ENCODE results near the gene INHBA. TPM values are rescaled to one million over a fixed set of nuclear protein-coding genes. Genes with fewer than 3 reads are reported as not detected.

Gene INHBA
- total RNA-seq, 2 donors from 2014 or later: not detected

- Histone ChIP-seq H3K9me3 (ENCODE audit: control insufficient read depth, low read length) (no peaks in the 10 kb centered on the region), H3K9ac (ENCODE audit: extremely low read depth, low read length, poor library complexity, severe bottlenecking) (no peak overlapping the region), H3K27me3 (ENCODE audit: control insufficient read depth, insufficient read depth, low read length, poor library complexity, severe bottlenecking) (no peaks in the 10 kb centered on the region), H3K4me3 (ENCODE audit: low read length) (no peak overlapping the region), H3K4me1 (ENCODE audit: control insufficient read depth, insufficient read depth, low read length) (no peaks in the 10 kb centered on the region), H3K36me3 (ENCODE audit: control insufficient read depth, insufficient read depth, low read length) (no peaks in the 10 kb centered on the region), H3K27ac (ENCODE audit: low read depth, low read length) (no peak overlapping the region)
- Mint-ChIP-seq H3K4me1 (no peaks in the 10 kb centered on the region), H3K36me3 (ENCODE audit: low read depth) (no peaks in the 10 kb centered on the region), H3K9me3 (no peaks in the 10 kb centered on the region), H3K27me3 (ENCODE audit: insufficient read depth) (no peaks in the 10 kb centered on the region), H3K27ac (no peak overlapping the region), H3K4me3 (no peak overlapping the region)
- DNase-seq: no peak
- WGBS, 2 experiments (ENCODE audit: insufficient coverage in 1 of 2, insufficient read length in 1 of 2): 94% methylated on average over 1 of the region's 1 CpG; no CpG with 5 or more reads in 1 of the 2 experiments
- TF ChIP-seq, protein P1, sequence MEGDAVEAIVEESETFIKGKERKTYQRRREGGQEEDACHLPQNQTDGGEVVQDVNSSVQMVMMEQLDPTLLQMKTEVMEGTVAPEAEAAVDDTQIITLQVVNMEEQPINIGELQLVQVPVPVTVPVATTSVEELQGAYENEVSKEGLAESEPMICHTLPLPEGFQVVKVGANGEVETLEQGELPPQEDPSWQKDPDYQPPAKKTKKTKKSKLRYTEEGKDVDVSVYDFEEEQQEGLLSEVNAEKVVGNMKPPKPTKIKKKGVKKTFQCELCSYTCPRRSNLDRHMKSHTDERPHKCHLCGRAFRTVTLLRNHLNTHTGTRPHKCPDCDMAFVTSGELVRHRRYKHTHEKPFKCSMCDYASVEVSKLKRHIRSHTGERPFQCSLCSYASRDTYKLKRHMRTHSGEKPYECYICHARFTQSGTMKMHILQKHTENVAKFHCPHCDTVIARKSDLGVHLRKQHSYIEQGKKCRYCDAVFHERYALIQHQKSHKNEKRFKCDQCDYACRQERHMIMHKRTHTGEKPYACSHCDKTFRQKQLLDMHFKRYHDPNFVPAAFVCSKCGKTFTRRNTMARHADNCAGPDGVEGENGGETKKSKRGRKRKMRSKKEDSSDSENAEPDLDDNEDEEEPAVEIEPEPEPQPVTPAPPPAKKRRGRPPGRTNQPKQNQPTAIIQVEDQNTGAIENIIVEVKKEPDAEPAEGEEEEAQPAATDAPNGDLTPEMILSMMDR (conservative IDR thresholded peaks at IDR 0.05): no peak
Measured at GRCh38 chr7:41643616-41644015, 59.3 kb downstream of the INHBA start.

GRCh38 chr7:41641665-41642014 lies 61.2 kb downstream of the INHBA start:
- H3K27ac ChIP-seq (ENCODE audit: low read depth, low read length): no peak overlapping the region
- H3K27me3 ChIP-seq (ENCODE audit: control insufficient read depth, insufficient read depth, low read length, poor library complexity, severe bottlenecking): no peaks in the 10 kb centered on the region
- no peak for DNase-seq
- WGBS, 2 experiments (ENCODE audit: insufficient coverage in 1 of 2, insufficient read length in 1 of 2): 95 to 100% methylated on average over 1 to 2 of the region's 2 CpGs
- no peaks in the 10 kb centered on the region for H3K36me3 ChIP-seq (ENCODE audit: control insufficient read depth, insufficient read depth, low read length)
- no peak overlapping the region for H3K9ac ChIP-seq (ENCODE audit: extremely low read depth, low read length, poor library complexity, severe bottlenecking)
- H3K27me3 Mint-ChIP-seq (ENCODE audit: insufficient read depth): no peaks in the 10 kb centered on the region
- H3K9me3 Mint-ChIP-seq: no peaks in the 10 kb centered on the region
- no peak overlapping the region for H3K4me3 ChIP-seq (ENCODE audit: low read length)
- no peak overlapping the region for H3K27ac Mint-ChIP-seq
- H3K4me1 Mint-ChIP-seq: no peaks in the 10 kb centered on the region
- no peaks in the 10 kb centered on the region for H3K4me1 ChIP-seq (ENCODE audit: control insufficient read depth, insufficient read depth, low read length)
- H3K4me3 Mint-ChIP-seq: no peak overlapping the region
- TF ChIP-seq, protein P1 (conservative IDR thresholded peaks at IDR 0.05): no peak
- H3K9me3 ChIP-seq (ENCODE audit: control insufficient read depth, low read length): no peaks in the 10 kb centered on the region
- H3K36me3 Mint-ChIP-seq (ENCODE audit: low read depth): no peaks in the 10 kb centered on the region

GRCh38 chr7:41641011-41641664 lies 61.8 kb downstream of the INHBA start:
- Mint-ChIP-seq H3K4me1 (no peaks in the 10 kb centered on the region), H3K27ac (no peak overlapping the region), H3K4me3 (no peak overlapping the region), H3K36me3 (ENCODE audit: low read depth) (no peaks in the 10 kb centered on the region), H3K27me3 (ENCODE audit: insufficient read depth) (no peaks in the 10 kb centered on the region), H3K9me3 (no peaks in the 10 kb centered on the region)
- no peak overlapping the region for H3K27ac ChIP-seq (ENCODE audit: low read depth, low read length)
- no peak overlapping the region for H3K4me3 ChIP-seq (ENCODE audit: low read length)
- no peaks in the 10 kb centered on the region for H3K4me1 ChIP-seq (ENCODE audit: control insufficient read depth, insufficient read depth, low read length)
- no peaks in the 10 kb centered on the region for H3K36me3 ChIP-seq (ENCODE audit: control insufficient read depth, insufficient read depth, low read length)
- no peak for DNase-seq
- WGBS, 2 experiments (ENCODE audit: insufficient coverage in 1 of 2, insufficient read length in 1 of 2): 60 to 75% methylated on average over 6 of the region's 6 CpGs
- no peaks in the 10 kb centered on the region for H3K27me3 ChIP-seq (ENCODE audit: control insufficient read depth, insufficient read depth, low read length, poor library complexity, severe bottlenecking)
- TF ChIP-seq, protein P1 (conservative IDR thresholded peaks at IDR 0.05): no peak
- no peak overlapping the region for H3K9ac ChIP-seq (ENCODE audit: extremely low read depth, low read length, poor library complexity, severe bottlenecking)
- H3K9me3 ChIP-seq (ENCODE audit: control insufficient read depth, low read length): no peaks in the 10 kb centered on the region

Data from endodermal cell (in vitro differentiated cells).